ENCODE measurements around the gene WDR77. TPM values are rescaled to one million over a fixed set of nuclear protein-coding genes. Genes with fewer than 3 reads are reported as not detected.

WDR77 gene
- total and polyA plus RNA-seq, 9 of the 15 experiments (the other 6 are each of a cell fraction or from before 2014, with no cell fraction given) = 20.6 to 160 (median 75.3) TPM

- no peaks in the 10 kb centered on the region for H3K36me3 ChIP-seq (ENCODE audit: control insufficient read depth, insufficient read depth, low read length)
- ChIA-PET POLR2A (interaction anchor here (1.1 to 1.4 kb wide), 2 partner anchors 13 to 18 kb away, joined by 3 to 4 read pairs; no protein-coding TSS in a partner anchor), CTCF (ENCODE audit: low intra/inter-chr PET ratio) (no interaction called here)
- FAIRE-seq = no peak
- TF ChIP-seq NR2F6 (CRISPR knock-in tag; IDR thresholded peaks at IDR 0.05) (no peak), ZNF740 (CRISPR knock-in tag; IDR thresholded peaks at IDR 0.05) (no peak), ZNF740 (tag; IDR thresholded peaks at IDR 0.05) (no peak)
- no peaks in the 10 kb centered on the region for H4K20me1 ChIP-seq (replicated peaks; ENCODE audit: control insufficient read depth, insufficient read depth, low read length)
- H2AFZ ChIP-seq (ENCODE audit: low read depth, low read length) = no peak overlapping the region
- no peaks in the 10 kb centered on the region for H3K4me1 ChIP-seq (replicated peaks in 1 of 2; ENCODE audit: control insufficient read depth in 2 of 2, insufficient read depth in 2 of 2, low read length in 2 of 2)
- BruUV-seq (replicated peaks) = no TSS peak
- intact Hi-C loops (cut with micrococcal nuclease) = no loop called here
- H3K27ac ChIP-seq (ENCODE audit: extremely low read depth, low read depth, low read length) = no peak overlapping the region
- H3K4me2 ChIP-seq (ENCODE audit: insufficient read depth, low read length) = no peak overlapping the region
- WGBS (ENCODE audit: insufficient coverage, low coverage, missing lambda C conversion rate) = 6% methylated on average over 3 of the region's 3 CpGs
- in situ Hi-C loops (cut with MboI) = no loop called here
- H3K4me3 ChIP-seq = no peak overlapping the region
- H3K79me2 ChIP-seq (ENCODE audit: control insufficient read depth, insufficient read depth, low read length) = no peaks in the 10 kb centered on the region
- no peak for DNase-seq (ENCODE audit: extremely low read depth in 1 of 4, low spot score in 3 of 4)
- no peak for ATAC-seq
- no peaks in the 10 kb centered on the region for H3K9me1 ChIP-seq (ENCODE audit: control insufficient read depth, insufficient read depth, low read length)
- H3K27me3 ChIP-seq (ENCODE audit: control insufficient read depth in 2 of 2, insufficient read depth in 2 of 2, low read length in 2 of 2) = peaks cover 30 to 38% of the 10 kb centered on the region in 2 experiments
- H3K9ac ChIP-seq (ENCODE audit: insufficient read depth in 1 of 2, low read depth in 2 of 2, low read length in 2 of 2) = no peak overlapping the region
- no peaks in the 10 kb centered on the region for H3K9me3 ChIP-seq (replicated peaks; ENCODE audit: control insufficient read depth, insufficient read depth, low read depth, low read length)
Measured at GRCh38 chr1:111424281-111424680, 24.8 kb downstream of the WDR77 start.
